BLaER1 treated with 17β-estradiol and CSF1 and Interleukin-3, amounts not matched to agents 10 nM and 100 nM (cell line): Measurements from ENCODE around the gene LCE5A.

Source experiments
- H3K27ac ChIP-seq, 11 experiments: shearing (Covaris generic); formaldehyde crosslinking; 2 replicates each; pipeline ENCODE4 v1.8.1; 2022
- H3K27me3 ChIP-seq, 11 experiments: shearing (Covaris generic); formaldehyde crosslinking; 2 replicates each; pipeline ENCODE4 v1.8.1; 2022
- H3K36me3 ChIP-seq, 11 experiments: shearing (Covaris generic); formaldehyde crosslinking; 2 replicates each; pipeline ENCODE4 v1.8.1; 2022
- H3K4me1 ChIP-seq, 10 experiments: shearing (Covaris generic); formaldehyde crosslinking; 2 replicates each; pipeline ENCODE4 v1.8.1; 2022
- H3K4me2 ChIP-seq, 11 experiments: shearing (Covaris generic); formaldehyde crosslinking; 2 replicates each; pipeline ENCODE4 v1.8.1; 2022
- H3K4me3 ChIP-seq, 10 experiments: shearing (Covaris generic); formaldehyde crosslinking; 2 replicates each; pipeline ENCODE4 v1.8.1; 2022
- H3K9ac ChIP-seq, 11 experiments: shearing (Covaris generic); formaldehyde crosslinking; 2 replicates each; pipeline ENCODE4 v1.8.1; 2022
- H3K9me3 ChIP-seq, 11 experiments: shearing (Covaris generic); formaldehyde crosslinking; replicated peaks in 1 of 11; 2 replicates each; pipeline ENCODE4 v1.8.1; 2022
- H4K20me1 ChIP-seq, 11 experiments: shearing (Covaris generic); formaldehyde crosslinking; 2 replicates each; pipeline ENCODE4 v1.8.1; 2022
- Cebpa-rat ChIP-seq, 11 experiments: shearing (Covaris generic); IDR thresholded peaks; 2 replicates each; pipeline ENCODE4 v1.8.1; 2022

The LCE5A gene

GRCh38 chr1:152514715-152515433 lies 4.3 kb downstream of the LCE5A start:
- no peak for TF ChIP-seq Cebpa-rat (IDR thresholded peaks at IDR 0.05)

GRCh38 chr1:152515434-152515783 lies 4.8 kb downstream of the LCE5A start:
- no peak overlapping the region for H3K4me2 ChIP-seq
- no peak overlapping the region for H3K27ac ChIP-seq
- H4K20me1 ChIP-seq: no peaks in the 10 kb centered on the region; a peak in 1 of 22 replicates
- H3K4me1 ChIP-seq: peaks cover 0 to 14% (median 8%) of the 10 kb centered on the region in 10 experiments; a peak in 10 of 20 replicates
- no peaks in the 10 kb centered on the region for H3K27me3 ChIP-seq
- no peaks in the 10 kb centered on the region for H3K36me3 ChIP-seq
- no peaks in the 10 kb centered on the region for H3K9me3 ChIP-seq
- no peak overlapping the region for H3K9ac ChIP-seq
- H3K4me3 ChIP-seq: no peak overlapping the region
- TF ChIP-seq Cebpa-rat (IDR thresholded peaks at IDR 0.05): no peak

More at GRCh38 chr1:152514715-152515433, 4.3 kb downstream of the LCE5A start:
- Histone ChIP-seq H3K9me3 (no peaks in the 10 kb centered on the region), H3K36me3 (no peaks in the 10 kb centered on the region), H3K4me2 (no peak overlapping the region), H3K4me1 (peaks cover 0 to 9% (median 4%) of the 10 kb centered on the region in 10 experiments; a peak in 10 of 20 replicates), H3K4me3 (no peak overlapping the region), H4K20me1 (no peaks in the 10 kb centered on the region; a peak in 1 of 22 replicates), H3K27ac (no peak overlapping the region), H3K9ac (no peak overlapping the region), H3K27me3 (no peaks in the 10 kb centered on the region)

- Histone ChIP-seq H3K9ac (no peak overlapping the region), H3K4me1 (peaks cover 0 to 18% (median 8%) of the 10 kb centered on the region in 10 experiments; a peak in 10 of 20 replicates), H3K27me3 (no peaks in the 10 kb centered on the region), H3K4me2 (no peak overlapping the region), H4K20me1 (no peaks in the 10 kb centered on the region; a peak in 1 of 22 replicates), H3K4me3 (no peak overlapping the region), H3K27ac (no peak overlapping the region), H3K9me3 (no peaks in the 10 kb centered on the region), H3K36me3 (no peaks in the 10 kb centered on the region)
- no peak for TF ChIP-seq Cebpa-rat (IDR thresholded peaks at IDR 0.05)
Observed at GRCh38 chr1:152516082-152516481, 5.5 kb downstream of the LCE5A start.

GRCh38 chr1:152517237-152517811 lies 6.7 kb downstream of the LCE5A start:
- H4K20me1 ChIP-seq: no peaks in the 10 kb centered on the region
- peaks cover 0 to 18% (median 8%) of the 10 kb centered on the region in 10 experiments; a peak in 10 of 20 replicates for H3K4me1 ChIP-seq
- no peaks in the 10 kb centered on the region for H3K27me3 ChIP-seq
- no peak overlapping the region for H3K27ac ChIP-seq
- peaks cover 0 to under 1% (median 0%) of the 10 kb centered on the region in 11 experiments; a peak in 1 of 22 replicates for H3K9me3 ChIP-seq
- no peak overlapping the region for H3K4me2 ChIP-seq
- H3K9ac ChIP-seq: no peak overlapping the region
- no peak for TF ChIP-seq Cebpa-rat (IDR thresholded peaks at IDR 0.05)
- H3K4me3 ChIP-seq: no peak overlapping the region
- no peaks in the 10 kb centered on the region for H3K36me3 ChIP-seq

GRCh38 chr1:152519851-152520250 lies 9.2 kb downstream of the LCE5A start:
- Histone ChIP-seq H3K4me1 (peaks cover 0 to 18% (median 8%) of the 10 kb centered on the region in 10 experiments; a peak in 10 of 20 replicates), H3K27ac (peak overlapping the region in 1 of 11 experiments; percentile 24; a peak in 2 of 22 replicates), H3K27me3 (no peaks in the 10 kb centered on the region), H3K36me3 (no peaks in the 10 kb centered on the region), H3K9ac (no peak overlapping the region), H3K9me3 (peaks cover 0 to 20% (median 7%) of the 10 kb centered on the region in 11 experiments; a peak in 15 of 22 replicates), H4K20me1 (no peaks in the 10 kb centered on the region), H3K4me2 (peak overlapping the region in 6 of 11 experiments; percentile 1 to 61 (median 9); a peak in 8 of 22 replicates), H3K4me3 (no peak overlapping the region)
- no peak for TF ChIP-seq Cebpa-rat (IDR thresholded peaks at IDR 0.05)

- Histone ChIP-seq H3K4me1 (peaks cover 0 to 18% (median 8%) of the 10 kb centered on the region in 10 experiments; a peak in 10 of 20 replicates), H4K20me1 (no peaks in the 10 kb centered on the region), H3K27me3 (no peaks in the 10 kb centered on the region), H3K9ac (no peak overlapping the region), H3K4me3 (no peak overlapping the region), H3K4me2 (peak overlapping the region in 4 of 11 experiments; percentile 1 to 61 (median 20); a peak in 4 of 22 replicates), H3K36me3 (no peaks in the 10 kb centered on the region), H3K9me3 (peaks cover 0 to 20% (median 7%) of the 10 kb centered on the region in 11 experiments; a peak in 15 of 22 replicates), H3K27ac (no peak overlapping the region; a peak in 1 of 22 replicates)
- TF ChIP-seq Cebpa-rat (IDR thresholded peaks at IDR 0.05): no peak
Observed at GRCh38 chr1:152520561-152521090, 10.0 kb downstream of the LCE5A start.

- H3K4me2 ChIP-seq: no peak overlapping the region
- H3K9me3 ChIP-seq: peaks cover 0 to 29% (median 9%) of the 10 kb centered on the region in 11 experiments; a peak in 16 of 22 replicates
- no peak overlapping the region for H3K4me3 ChIP-seq
- H4K20me1 ChIP-seq: no peaks in the 10 kb centered on the region
- H3K27me3 ChIP-seq: no peaks in the 10 kb centered on the region
- H3K4me1 ChIP-seq: peaks cover 0 to 6% (median 1%) of the 10 kb centered on the region in 10 experiments; a peak in 9 of 20 replicates
- no peaks in the 10 kb centered on the region for H3K36me3 ChIP-seq
- TF ChIP-seq Cebpa-rat (IDR thresholded peaks at IDR 0.05): no peak
- no peak overlapping the region for H3K27ac ChIP-seq
- no peak overlapping the region for H3K9ac ChIP-seq
Observed at GRCh38 chr1:152525080-152525641, 14.6 kb downstream of the LCE5A start.

- no peak for TF ChIP-seq Cebpa-rat (IDR thresholded peaks at IDR 0.05)
- H3K27me3 ChIP-seq: no peaks in the 10 kb centered on the region
- no peak overlapping the region for H3K9ac ChIP-seq
- no peak overlapping the region for H3K4me2 ChIP-seq
- peaks cover 12 to 20% (median 15%) of the 10 kb centered on the region in 11 experiments for H3K9me3 ChIP-seq
- H3K4me1 ChIP-seq: no peaks in the 10 kb centered on the region
- no peak overlapping the region for H3K4me3 ChIP-seq
- H3K27ac ChIP-seq: no peak overlapping the region
- no peaks in the 10 kb centered on the region for H3K36me3 ChIP-seq
- H4K20me1 ChIP-seq: no peaks in the 10 kb centered on the region
Observed at GRCh38 chr1:152533327-152533938, 22.8 kb downstream of the LCE5A start.

- peaks cover 12 to 17% (median 13%) of the 10 kb centered on the region in 11 experiments for H3K9me3 ChIP-seq
- no peak overlapping the region for H3K4me3 ChIP-seq
- no peaks in the 10 kb centered on the region for H3K27me3 ChIP-seq
- TF ChIP-seq Cebpa-rat (IDR thresholded peaks at IDR 0.05): no peak
- no peak overlapping the region for H3K9ac ChIP-seq
- H3K27ac ChIP-seq: no peak overlapping the region
- no peak overlapping the region for H3K4me2 ChIP-seq
- no peaks in the 10 kb centered on the region for H3K36me3 ChIP-seq
- no peaks in the 10 kb centered on the region for H4K20me1 ChIP-seq
- no peaks in the 10 kb centered on the region for H3K4me1 ChIP-seq
Observed at GRCh38 chr1:152535774-152536173, 25.2 kb downstream of the LCE5A start.
